Right lung (tissue), 5 donors: ENCODE data around the gene TBL1XR1. TPM values are rescaled to one million over a fixed set of nuclear protein-coding genes. Genes with fewer than 3 reads are reported as not detected.
"Not testable (repeated sequence)": the region's sequence is repeated elsewhere in the genome, so short reads cannot be mapped to it uniquely, and the experiment has no call there.

Experiments used
- DNase-seq, 2 donors: peaks; one replicate each; pipeline ENCODE4 v3.0.0-alpha.2; 2013
- polyA plus RNA-seq, 5 donors: library from polyadenylated mRNA; unstranded; fragments of 120-200 nt; gene quantifications; one replicate each; pipeline versions ENCODE4 v1.2.1 to v1.2.3, GENCODE V29; 2013; ENCODE audit warnings: inconsistent platforms in 1 of 5, low replicate concordance in 1 of 5; ENCODE audit not compliant: insufficient read length in 5 of 5, insufficient read depth in 1 of 5

The TBL1XR1 gene
- polyA plus RNA-seq, 5 donors, result 90.4 to 166 (median 153) TPM

DNA sequence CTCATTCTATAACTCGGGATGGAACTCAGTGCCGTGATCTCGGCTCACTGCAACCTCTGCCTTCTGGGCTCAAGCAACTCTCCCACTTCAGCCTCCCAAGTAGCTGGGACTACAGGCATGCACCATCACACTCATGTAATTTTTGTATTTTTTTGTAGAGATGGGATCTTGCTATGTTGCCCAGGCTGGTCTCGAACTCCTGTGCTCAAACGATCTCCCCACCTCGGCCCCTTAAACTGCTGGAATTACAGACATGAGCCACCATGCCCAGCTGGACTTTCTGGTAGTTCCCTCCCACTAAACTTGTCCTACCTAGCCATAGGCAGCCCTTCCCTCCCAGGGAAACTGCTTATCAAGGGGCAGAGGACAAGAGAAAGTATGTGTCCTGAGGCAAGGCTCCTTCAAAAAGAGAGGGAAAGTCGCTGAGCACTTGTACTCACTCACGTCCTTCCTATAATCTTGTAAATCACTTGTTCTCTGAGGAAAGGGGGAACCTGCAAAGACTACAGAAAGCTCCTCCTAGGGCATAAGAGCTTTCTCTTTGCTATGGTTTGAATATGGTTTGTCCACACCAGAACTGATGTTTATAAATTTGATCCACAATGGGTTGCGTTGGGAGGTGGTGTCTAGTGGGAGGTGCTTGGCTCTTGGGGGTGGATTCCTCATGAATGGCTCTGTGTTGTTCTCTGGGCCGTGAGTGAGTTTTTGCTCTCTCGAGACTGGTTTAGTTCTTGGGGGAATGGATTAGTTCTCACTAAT, 13.6 kb upstream of the TBL1XR1 start:
- no peak for DNase-seq

GRCh38 chr3:177209509-177209908, 12.2 kb upstream of the TBL1XR1 start:
- DNase-seq, result no peak

DNA sequence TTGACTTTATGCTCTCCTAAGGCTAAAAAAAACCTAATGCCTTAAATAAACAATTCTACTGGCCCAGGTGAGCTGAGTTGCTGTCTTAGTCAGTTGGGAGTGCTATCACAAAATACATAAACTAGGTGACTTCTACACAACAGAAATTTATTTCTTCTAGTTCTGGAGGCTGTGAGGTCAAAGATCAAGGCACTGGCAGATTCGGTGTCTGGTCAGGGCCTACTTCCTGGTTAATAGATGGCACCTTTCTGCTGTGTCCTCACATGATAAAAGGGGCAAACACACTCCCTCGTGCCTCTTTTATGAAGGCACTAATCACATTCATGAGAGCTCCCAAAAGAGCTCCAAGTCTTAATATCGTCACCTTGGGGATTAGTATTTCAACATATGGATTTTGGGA, 11.5 kb upstream of the TBL1XR1 start:
- DNase-seq, result no peak

DNA sequence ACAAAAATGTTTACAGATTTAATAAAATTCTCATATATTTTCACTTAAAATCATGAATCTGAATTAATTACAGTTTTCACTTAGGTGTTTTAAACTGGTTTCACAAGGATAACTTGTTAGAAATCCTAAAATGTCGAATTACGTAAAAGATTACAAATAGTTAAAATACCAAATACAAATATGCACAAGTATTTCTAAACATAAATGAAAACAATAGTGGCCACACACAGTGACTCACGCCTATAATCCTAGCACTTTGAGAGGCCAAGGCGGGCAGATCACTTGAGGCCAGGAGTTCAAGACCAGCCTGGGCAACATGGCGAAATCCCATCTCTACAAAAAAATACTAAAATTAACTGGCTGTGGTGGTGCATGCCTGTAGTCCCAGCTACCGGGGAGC, 10.9 kb upstream of the TBL1XR1 start:
- no peak for DNase-seq

- peak in 1 of 2 donors; percentile 27 for DNase-seq
Observed at GRCh38 chr3:177206936-177207335, 9.7 kb upstream of the TBL1XR1 start.

- no peak for DNase-seq
Observed at GRCh38 chr3:177203689-177204395, 6.6 kb upstream of the TBL1XR1 start.

DNA sequence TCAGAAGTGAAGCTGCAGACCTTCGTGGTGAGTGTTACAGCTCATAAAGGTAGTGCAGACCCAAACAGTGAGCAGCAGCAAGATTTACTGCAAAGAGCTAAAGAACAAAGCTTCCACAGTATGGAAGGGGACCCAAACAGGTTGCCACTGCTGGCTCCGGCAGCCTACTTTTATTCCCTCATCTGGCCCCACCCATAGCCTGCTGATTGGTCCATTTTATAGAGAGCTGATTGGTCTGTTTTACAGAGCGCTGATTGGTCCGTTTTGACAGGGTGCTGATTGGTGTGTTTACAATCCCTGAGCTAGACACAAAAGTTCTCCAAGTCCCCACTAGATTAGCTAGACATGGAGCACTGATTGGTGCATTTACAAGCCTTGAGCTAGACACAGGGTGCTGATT, 5.7 kb upstream of the TBL1XR1 start:
- DNase-seq, result not testable (repeated sequence)

GRCh38 chr3:177201700-177202397, 4.6 kb upstream of the TBL1XR1 start:
- DNase-seq, result no peak

DNA sequence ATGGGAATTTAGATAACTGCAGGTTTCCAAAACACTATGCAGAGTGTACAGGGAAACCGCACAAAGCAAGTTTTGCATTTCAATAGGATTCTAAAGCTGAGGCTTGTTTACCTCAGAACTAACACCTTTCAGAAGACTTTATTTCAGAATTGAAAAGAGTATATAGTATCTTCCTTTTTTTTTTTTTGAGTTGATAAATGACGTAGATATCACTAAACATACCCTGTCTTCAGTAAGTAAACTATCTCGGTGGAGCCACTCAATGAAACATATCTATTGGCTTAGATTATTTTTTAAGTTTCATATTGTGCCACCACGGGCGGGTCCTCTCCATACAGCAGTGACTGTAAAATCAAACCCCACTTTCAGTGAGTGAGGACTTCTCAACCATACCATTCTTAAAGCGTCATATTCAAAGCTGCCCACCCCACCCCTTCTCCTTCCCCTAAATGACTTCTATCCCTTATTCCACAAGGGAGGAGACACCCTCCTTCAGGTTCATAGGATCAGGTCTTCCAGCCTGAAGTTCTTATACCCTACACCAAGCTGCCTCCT, 2.0 kb upstream of the TBL1XR1 start:
- DNase-seq, result no peak

DNA sequence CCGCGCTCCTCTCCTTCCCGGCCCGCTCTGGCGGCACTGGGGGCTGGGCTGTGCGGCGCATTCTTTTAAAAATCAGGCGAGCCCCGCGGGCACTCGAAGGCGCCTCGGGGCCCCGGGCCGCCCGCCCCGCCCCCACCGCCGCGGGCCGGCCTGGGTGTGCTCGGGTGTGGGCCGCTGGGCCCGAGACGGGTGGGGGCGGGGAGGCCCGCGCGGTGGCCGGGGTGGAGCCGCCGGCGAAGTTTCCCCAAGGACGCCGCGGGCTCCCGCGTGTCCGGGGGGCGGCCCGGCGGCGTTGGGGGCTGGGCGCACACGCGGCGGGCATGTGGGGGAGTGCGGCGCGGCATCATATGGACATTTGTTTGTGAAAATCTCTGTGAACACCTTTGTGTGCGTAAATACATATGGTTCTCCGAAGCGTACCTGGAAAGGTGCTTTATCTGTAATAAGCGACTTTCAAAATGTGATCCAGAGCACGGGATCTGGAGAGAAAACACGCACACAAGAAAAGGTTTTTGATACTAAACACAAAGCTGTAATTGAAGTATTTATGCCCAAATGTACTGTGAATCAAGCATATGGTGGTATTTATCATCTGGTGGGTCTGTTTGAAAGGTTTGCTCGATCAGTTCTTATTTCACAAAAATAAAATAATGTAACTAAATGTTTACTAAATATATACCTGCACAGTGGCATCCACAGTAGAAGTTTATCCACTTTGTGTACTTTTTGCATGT, 612 bp upstream of the TBL1XR1 start:
- peak in 1 of 2 donors; percentile 53 for DNase-seq

DNA sequence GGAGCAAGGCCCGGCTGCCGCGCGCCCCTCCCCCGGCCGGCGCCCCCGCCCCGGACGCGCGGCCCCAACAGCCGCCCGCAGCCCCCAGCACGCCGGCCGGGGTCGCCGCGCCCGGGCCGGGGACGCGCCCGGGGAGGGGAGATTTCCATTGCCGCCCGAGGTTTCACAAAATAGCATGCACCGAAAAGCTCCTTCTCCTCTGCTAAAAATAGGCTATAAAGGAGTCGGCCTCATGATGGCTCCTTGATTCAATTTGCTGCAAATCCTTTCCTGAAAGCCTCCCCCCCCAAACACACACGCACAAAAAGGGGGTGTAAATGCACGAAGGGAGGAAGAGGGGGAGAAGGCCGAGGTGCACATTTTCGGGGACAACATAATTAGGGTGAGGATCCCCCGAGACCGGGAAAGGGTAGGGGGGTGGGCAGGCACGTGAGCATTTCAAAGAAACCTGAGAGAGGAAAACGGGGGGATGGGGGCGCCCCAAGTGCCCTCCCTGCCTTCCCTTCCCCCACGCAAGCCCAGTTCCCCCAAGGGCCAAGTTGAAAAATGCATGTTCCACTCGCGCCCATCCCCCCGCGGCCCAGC, 734 bp downstream of the TBL1XR1 start:
- DNase-seq, result peak in 1 of 2 donors; percentile 59

DNA sequence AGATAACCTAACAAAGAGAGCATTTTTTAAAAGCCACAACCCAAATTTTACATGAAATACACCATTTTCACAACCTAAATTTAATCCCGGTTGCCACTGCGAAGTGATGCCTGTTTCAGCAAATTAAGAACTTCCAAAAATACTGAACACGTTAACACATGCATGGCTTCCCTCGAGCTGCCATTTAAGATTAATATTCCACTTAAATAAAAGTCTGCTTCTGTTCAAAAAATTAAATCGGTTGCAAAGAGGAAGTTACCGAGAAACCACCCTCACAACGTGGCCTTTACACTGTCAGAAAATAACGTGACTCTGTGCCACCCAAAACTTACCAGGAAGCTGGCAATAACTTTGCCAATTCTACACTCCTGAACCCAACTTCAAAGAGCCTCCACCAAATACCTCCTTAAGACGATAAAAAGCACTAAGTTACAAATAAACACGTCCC, 1.2 kb downstream of the TBL1XR1 start:
- peak in 1 of 2 donors; percentile 29 for DNase-seq

DNA sequence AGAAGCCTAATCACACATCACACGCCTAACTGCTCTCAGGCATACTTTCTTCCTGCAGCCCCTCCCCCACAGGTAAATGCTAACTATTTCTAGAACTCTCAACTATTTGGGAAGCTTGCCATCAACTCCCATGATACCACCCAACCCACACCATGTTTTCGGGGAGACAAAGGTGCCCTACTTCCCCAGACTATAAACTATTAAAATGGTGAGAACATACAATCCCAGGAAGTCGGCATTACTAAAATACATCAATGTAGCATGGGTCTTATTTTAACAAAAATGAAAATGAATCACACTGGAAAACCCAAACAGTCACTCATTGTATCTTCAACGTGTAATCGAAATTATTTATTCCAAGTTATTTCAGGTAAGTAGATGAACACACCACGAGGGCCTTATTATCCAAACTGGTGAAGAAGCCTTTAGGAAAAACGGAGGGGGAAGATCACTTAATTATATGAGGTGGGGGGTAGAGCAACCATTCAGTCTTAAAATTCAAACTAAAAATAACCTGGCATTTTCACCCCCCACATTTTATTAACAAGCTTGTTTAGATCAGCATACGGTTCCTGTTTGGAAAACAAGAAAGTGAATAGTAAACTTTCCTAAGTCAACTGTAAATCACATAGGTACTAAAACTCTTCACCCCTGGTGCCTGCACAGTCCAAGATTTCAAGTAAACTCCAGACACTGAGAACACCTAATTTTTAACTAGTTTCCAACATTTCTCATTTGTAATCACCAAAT, 1.9 kb downstream of the TBL1XR1 start:
- DNase-seq, result peak in 1 of 2 donors; percentile 58

- DNase-seq, result no peak
Observed at GRCh38 chr3:177194299-177194698, 3.0 kb downstream of the TBL1XR1 start.

DNA sequence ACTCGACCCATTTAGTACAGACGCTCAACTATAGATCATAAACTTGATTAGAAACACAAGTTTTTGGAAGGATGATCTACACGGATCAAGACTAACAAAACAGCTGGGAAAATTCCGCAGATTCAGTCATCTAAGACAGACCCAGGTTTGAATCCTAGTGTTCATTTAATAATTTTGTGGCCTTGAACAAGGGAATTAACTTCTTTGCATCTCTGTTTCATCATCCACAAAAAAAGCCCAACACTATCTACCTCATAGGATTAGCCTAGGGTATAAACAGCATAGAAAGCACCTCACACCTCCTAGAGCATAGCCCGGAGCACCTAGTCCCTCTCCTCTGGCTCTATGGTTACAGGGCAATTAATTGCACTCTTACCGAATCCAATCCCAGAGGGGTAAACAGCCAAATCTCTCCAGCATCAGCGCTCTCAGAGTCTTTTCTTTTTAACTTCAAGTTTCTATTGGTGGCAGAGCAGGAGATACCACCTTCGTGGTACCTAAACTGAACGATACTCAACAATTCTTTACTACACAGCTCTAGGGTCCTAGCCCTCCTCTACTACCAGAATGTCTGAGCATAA, 3.5 kb downstream of the TBL1XR1 start:
- DNase-seq, result no peak

GRCh38 chr3:177193275-177193674, 4.0 kb downstream of the TBL1XR1 start:
- DNase-seq, result not testable (repeated sequence)

DNA sequence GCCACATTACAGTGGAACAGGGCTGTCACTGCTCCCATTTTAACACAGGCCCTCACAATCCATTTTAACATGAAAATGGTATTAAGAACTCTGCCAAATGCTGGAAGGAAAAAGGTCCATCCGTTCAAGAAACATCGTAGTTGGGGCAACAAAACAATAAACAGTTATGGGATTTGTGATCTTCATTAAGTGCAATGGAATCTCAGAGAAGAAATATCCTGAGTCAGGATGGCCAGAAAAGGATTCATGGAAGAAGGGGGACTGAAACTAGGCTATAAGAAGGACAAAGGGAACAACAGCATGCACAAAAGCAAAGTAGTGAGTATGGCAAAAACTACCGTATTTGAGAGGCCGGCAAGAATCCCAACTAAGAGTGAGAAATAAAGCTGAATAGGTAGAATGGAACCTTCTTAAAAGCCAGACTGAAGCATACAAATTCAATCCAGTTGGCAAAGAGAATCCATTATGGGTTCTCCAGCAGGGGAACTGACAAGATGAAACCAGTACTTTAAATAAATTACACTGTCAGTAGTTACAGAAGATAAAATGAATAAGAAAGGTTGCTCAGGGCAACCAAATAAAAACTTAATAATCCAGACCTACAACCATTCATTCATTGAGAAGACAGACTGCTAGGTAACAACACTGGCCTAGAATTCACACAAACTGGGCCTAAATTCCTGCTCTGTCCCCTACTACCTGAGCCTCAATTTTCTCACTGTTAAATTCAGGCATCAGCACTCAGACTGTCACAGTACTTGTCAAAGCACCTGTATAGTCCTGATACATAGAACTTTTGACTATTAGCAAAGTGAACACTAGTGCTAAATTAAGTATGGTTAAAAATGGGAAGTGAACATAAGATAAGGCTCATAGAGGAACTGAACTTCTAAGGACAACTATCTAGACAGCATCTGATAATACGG, 6.3 kb downstream of the TBL1XR1 start:
- DNase-seq, result peak in 1 of 2 donors; percentile 36

GRCh38 chr3:177190184-177190583, 7.1 kb downstream of the TBL1XR1 start:
- DNase-seq, result not testable (repeated sequence)

- DNase-seq, result not testable (repeated sequence)
Observed at GRCh38 chr3:177188325-177188724, 9.0 kb downstream of the TBL1XR1 start.
